ENCODE measurements around the gene FYB2.

Gene FYB2

DNA sequence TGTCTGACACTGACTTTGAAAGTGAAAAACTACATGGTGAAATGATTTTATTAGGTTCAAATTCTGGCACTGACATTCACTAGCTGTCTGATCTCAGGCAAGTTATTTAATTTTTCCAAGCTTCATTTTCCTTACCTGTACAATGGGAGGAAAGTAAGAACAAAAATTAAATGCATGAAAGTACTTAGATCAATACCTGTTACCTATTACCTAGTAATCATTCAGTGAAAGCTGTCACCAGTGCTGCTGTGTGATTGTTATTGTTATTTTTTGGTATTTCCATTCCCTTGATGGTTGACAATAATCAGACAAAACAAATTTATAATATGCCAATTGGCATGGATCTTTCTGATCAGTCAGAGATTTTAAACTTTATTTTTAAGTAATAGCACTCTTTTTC, 37.0 kb upstream of the FYB2 start:
- H3K4me3 ChIP-seq (ENCODE audit: low read depth, low read length) = no peak overlapping the region
- TF ChIP-seq, protein P1, sequence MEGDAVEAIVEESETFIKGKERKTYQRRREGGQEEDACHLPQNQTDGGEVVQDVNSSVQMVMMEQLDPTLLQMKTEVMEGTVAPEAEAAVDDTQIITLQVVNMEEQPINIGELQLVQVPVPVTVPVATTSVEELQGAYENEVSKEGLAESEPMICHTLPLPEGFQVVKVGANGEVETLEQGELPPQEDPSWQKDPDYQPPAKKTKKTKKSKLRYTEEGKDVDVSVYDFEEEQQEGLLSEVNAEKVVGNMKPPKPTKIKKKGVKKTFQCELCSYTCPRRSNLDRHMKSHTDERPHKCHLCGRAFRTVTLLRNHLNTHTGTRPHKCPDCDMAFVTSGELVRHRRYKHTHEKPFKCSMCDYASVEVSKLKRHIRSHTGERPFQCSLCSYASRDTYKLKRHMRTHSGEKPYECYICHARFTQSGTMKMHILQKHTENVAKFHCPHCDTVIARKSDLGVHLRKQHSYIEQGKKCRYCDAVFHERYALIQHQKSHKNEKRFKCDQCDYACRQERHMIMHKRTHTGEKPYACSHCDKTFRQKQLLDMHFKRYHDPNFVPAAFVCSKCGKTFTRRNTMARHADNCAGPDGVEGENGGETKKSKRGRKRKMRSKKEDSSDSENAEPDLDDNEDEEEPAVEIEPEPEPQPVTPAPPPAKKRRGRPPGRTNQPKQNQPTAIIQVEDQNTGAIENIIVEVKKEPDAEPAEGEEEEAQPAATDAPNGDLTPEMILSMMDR (IDR thresholded peaks at IDR 0.05; ENCODE audit: borderline replicate concordance, insufficient read depth, low read depth, low read length) = no peak

DNA sequence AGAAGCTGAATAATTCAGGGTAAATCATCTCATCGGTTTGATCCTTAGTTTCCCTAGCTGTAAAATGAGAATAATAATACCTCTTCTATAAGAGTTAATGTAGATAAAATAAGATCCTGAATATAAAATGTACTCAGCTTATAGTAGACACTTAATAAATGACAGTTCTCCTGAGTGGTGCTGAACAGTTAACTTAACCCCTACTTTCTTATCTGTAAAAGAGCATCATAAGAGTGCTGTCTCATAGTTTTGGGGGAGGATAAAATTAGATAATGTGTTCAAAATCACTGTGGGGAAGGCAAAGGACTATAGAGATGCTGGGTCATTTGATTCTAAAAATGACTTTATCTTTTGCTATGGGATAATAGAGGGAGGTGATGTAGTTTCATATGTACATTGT, 36.0 kb upstream of the FYB2 start:
- no peak overlapping the region for H3K4me3 ChIP-seq (ENCODE audit: low read depth, low read length)
- TF ChIP-seq, protein P1 (IDR thresholded peaks at IDR 0.05; ENCODE audit: borderline replicate concordance, insufficient read depth, low read depth, low read length) = no peak

DNA sequence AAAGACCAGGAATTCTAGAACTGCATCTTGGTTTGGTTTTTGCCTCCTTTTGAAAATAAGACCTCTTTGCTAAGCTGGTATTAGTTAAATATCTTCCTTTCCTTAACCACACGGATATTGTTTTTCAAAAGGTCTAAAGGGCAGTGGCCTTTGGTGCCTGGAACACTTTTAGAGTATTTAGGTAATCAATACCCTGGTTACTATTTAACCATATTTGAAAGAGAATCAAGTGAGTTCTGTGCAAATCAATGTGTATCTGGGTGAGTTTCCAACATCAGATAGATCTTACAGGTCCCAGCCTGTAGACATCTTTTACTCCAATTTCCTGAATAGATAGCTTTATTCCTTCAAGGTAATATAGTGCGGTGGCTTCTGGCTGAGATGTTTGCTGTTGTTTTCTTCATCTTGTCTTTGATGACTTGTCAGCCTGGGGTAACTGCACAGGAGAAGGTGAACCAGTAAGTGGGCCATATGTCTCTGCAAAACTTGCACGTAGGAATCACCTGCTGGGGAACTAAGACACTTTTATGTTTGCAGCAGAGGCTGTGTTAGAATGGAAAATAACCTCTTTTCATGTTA, 35.4 kb upstream of the FYB2 start, which contains the start of gene C8A:
Gene C8A, plus strand, starts transcription at position 277 of the 579 bp plus-strand sequence. Its CDS starts 105 bp downstream, at position 382.
- TF ChIP-seq, protein P1 (IDR thresholded peaks at IDR 0.05; ENCODE audit: borderline replicate concordance, insufficient read depth, low read depth, low read length) = no peak

DNA sequence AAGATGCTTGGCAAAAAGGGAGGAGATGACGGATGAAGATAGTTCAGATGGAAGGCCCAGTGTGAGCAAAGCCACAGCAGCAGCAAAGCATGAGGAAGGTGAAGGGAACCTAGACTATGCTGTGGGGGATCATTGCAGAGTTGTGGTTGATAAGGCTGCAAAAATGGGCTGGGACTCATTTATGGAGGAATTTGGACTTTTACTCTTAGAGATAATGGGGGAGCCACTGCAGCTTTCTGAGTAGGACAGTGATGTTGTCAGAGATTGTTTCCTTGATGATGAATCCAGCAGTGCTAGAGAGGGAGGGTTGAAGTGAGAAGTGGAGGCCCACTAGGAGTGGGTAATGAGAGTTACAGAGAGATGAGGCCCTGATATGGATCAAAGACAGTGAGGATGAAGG, 33.3 kb upstream of the FYB2 start:
- TF ChIP-seq, protein P1 (IDR thresholded peaks at IDR 0.05; ENCODE audit: borderline replicate concordance, insufficient read depth, low read depth, low read length) = no peak

More for the DNA sequence above, 35.4 kb upstream of the FYB2 start, which contains the start of gene C8A:
- H3K4me3 ChIP-seq (ENCODE audit: low read depth, low read length) = no peak within 1 kb of the TSS

DNA sequence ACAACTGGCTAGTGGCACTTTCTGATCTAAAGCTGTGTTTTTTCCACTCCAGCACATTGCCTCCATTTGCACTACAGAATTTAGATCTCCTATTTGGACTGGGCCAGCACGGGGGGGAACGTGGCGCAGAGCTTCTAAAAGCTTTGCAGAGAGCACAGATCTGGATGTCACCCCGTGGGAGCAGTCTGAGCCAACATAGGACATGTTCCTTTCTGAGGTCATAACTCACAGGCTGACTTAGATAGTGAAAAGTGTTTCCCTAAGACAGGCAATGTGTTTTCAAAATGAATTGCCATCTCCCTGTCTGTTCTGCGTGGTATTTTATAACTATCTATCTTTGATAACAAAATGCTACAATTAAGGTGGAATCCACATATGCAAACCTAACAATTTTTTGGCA, 31.7 kb upstream of the FYB2 start:
- TF ChIP-seq, protein P1 (IDR thresholded peaks at IDR 0.05; ENCODE audit: borderline replicate concordance, insufficient read depth, low read depth, low read length) = no peak
- H3K4me3 ChIP-seq (ENCODE audit: low read depth, low read length) = no peak overlapping the region

More for the DNA sequence above, 33.3 kb upstream of the FYB2 start:
- no peak overlapping the region for H3K4me3 ChIP-seq (ENCODE audit: low read depth, low read length)

DNA sequence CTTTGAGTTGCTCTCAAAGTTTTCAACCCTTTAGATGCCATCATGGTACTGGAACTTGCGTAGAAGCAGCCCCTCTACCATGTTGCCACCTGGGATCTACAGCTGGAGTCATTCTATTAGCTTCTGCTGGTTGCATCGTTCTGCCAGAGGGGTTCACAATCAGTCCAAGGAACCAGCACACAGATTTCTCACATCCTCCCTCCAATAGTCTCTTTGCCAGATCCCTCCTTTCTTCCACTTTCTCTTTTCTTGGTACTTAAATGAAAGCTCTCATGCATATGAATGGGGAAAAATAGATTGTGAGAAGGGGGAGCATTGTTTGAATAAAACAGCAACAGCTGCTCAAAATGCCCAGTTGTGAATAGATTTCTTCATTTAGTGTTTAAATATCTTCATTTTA, 31.2 kb upstream of the FYB2 start:
- no peak overlapping the region for H3K4me3 ChIP-seq (ENCODE audit: low read depth, low read length)
- TF ChIP-seq, protein P1 (IDR thresholded peaks at IDR 0.05; ENCODE audit: borderline replicate concordance, insufficient read depth, low read depth, low read length) = no peak

DNA sequence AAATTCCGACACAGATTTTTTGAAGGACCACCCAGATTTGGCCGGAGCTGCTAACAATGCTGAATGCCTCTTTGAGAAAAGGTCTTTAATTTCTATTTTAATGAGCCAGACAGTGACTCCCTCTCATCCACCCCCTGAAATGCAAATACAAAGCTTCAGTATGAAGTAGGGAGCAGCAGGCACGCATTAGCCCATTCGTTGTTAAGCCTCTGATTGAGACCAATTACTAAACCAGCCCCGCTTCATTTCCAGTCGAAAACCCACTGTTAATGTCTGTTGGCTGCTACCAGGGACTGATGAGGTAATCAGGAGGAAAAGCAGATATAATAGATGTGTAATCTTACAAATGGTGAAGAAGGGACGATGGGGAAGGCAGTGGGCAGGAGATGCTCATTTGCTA, 30.5 kb upstream of the FYB2 start:
- TF ChIP-seq, protein P1 (IDR thresholded peaks at IDR 0.05; ENCODE audit: borderline replicate concordance, insufficient read depth, low read depth, low read length) = no peak
- H3K4me3 ChIP-seq (ENCODE audit: low read depth, low read length) = no peak overlapping the region
